Stimulated activated CD8-positive, alpha-beta memory T cell treated with anti-CD3 and anti-CD28 coated beads, Interleukin-4, amount 100 ng/mL, for 4 hours (primary cell): Measurements from ENCODE around the gene RUNX1.

Experiments used
- DNase-seq, 2 donors: peaks; one replicate each; pipeline ENCODE4 v3.0.0-alpha.2; 2020; ENCODE audit warnings: low read depth in 2 of 2, low spot score in 1 of 2

RUNX1 gene

GRCh38 chr21:35048706-35049617 lies at the start of gene RUNX1:
Gene RUNX1 (minus strand): TSS chr21:35049302.
- peak; percentile 54 to 63 for DNase-seq

GRCh38 chr21:35097525-35097924 lies 48.4 kb upstream of the RUNX1 start:
- no peak for DNase-seq

GRCh38 chr21:35096959-35097358 lies 47.9 kb upstream of the RUNX1 start:
- DNase-seq = no peak

GRCh38 chr21:35095859-35096291 lies 46.8 kb upstream of the RUNX1 start:
- DNase-seq = no peak

- no peak for DNase-seq
These were observed 44.4 kb upstream of the RUNX1 start for GRCh38 chr21:35093514-35093913.

- DNase-seq = no peak
These were observed 42.4 kb upstream of the RUNX1 start for GRCh38 chr21:35091496-35091895.

- DNase-seq = no peak
These were observed 41.3 kb upstream of the RUNX1 start for GRCh38 chr21:35090403-35090802.

- no peak for DNase-seq
These were observed 39.2 kb upstream of the RUNX1 start for GRCh38 chr21:35088319-35088771.

GRCh38 chr21:35086357-35086756 lies 37.3 kb upstream of the RUNX1 start:
- DNase-seq = no peak

- no peak for DNase-seq
These were observed 35.8 kb upstream of the RUNX1 start for GRCh38 chr21:35084869-35085268.

GRCh38 chr21:35083246-35083645 lies 34.1 kb upstream of the RUNX1 start:
- no peak for DNase-seq

GRCh38 chr21:35081861-35082260 lies 32.8 kb upstream of the RUNX1 start:
- DNase-seq = no peak

- DNase-seq = no peak
These were observed 30.1 kb upstream of the RUNX1 start for GRCh38 chr21:35079181-35079580.

- no peak for DNase-seq
These were observed 28.9 kb upstream of the RUNX1 start for GRCh38 chr21:35077975-35078374.

GRCh38 chr21:35077466-35077865 lies 28.4 kb upstream of the RUNX1 start:
- no peak for DNase-seq

GRCh38 chr21:35075546-35075945 lies 26.4 kb upstream of the RUNX1 start:
- DNase-seq = no peak

- DNase-seq = no peak
These were observed 23.9 kb upstream of the RUNX1 start for GRCh38 chr21:35072960-35073359.

- DNase-seq = no peak
These were observed 23.5 kb upstream of the RUNX1 start for GRCh38 chr21:35072557-35072956.

GRCh38 chr21:35071347-35071746 lies 22.2 kb upstream of the RUNX1 start:
- DNase-seq = no peak

GRCh38 chr21:35070436-35070835 lies 21.3 kb upstream of the RUNX1 start:
- no peak for DNase-seq

GRCh38 chr21:35066824-35067223 lies 17.7 kb upstream of the RUNX1 start:
- DNase-seq = no peak

- DNase-seq = no peak
These were observed 14.5 kb upstream of the RUNX1 start for GRCh38 chr21:35063428-35064172.
